Activated CD4-positive, alpha-beta T cell treated with anti-CD3 and anti-CD28 coated beads for 36 hours (primary cell): Measurements from ENCODE around the gene WDR90. TPM values are rescaled to one million over a fixed set of nuclear protein-coding genes. Genes with fewer than 3 reads are reported as not detected.
A peak's percentile ranks its signal among the peaks of the same experiment; 100 is the strongest.

Experiments
- ATAC-seq: fragments of 200-7000 bp; cut with Tn5 transposase; one replicate; pipeline ENCODE4 v1.10.0; 2021; ENCODE audit warnings: mild to moderate bottlenecking, moderate library complexity
- CTCF ChIA-PET: fragments of 350-600 bp; sonication (Branson Sonifier 250); formaldehyde crosslinking; loops from one replicate; lab custom pipeline; 2021; ENCODE audit warnings: antibody characterized with exemption; lab: Charles Lee
- POLR2A ChIA-PET: fragments of 350-600 bp; sonication (Branson Sonifier 250); formaldehyde crosslinking; loops from one replicate; lab custom pipeline; 2021; ENCODE audit warnings: antibody characterized with exemption, inconsistent platforms; lab: Charles Lee
- DNase-seq: peaks from one replicate; pipeline ENCODE4 v3.0.0-alpha.2; 2020
- H3K27ac Mint-ChIP-seq: one replicate; pipeline ENCODE4 v1.8.0; 2021; ENCODE audit warnings: mixed read lengths
- H3K27me3 Mint-ChIP-seq: one replicate; pipeline ENCODE4 v1.8.0; 2021; ENCODE audit warnings: mixed read lengths
- H3K36me3 Mint-ChIP-seq: one replicate; pipeline ENCODE4 v1.8.0; 2021; ENCODE audit warnings: low read depth, mixed read lengths
- H3K4me1 Mint-ChIP-seq: one replicate; pipeline ENCODE4 v1.8.0; 2021; ENCODE audit warnings: mixed read lengths
- H3K4me3 Mint-ChIP-seq: one replicate; pipeline ENCODE4 v1.8.0; 2021; ENCODE audit warnings: mild to moderate bottlenecking, moderate library complexity, mixed read lengths
- H3K9me3 Mint-ChIP-seq: one replicate; pipeline ENCODE4 v1.8.0; 2021; ENCODE audit warnings: low read depth, mixed read lengths
- intact Hi-C, 2 experiments: fragments of 100-400 bp; cut with DNase I in 1 of 2; cut with micrococcal nuclease in 1 of 2; formaldehyde crosslinking; loops; one replicate each; pipeline versions ENCODE4 v1.14.2 to v1.15.1; 2022 to 2024; cut with DNase I, micrococcal nuclease
- total RNA-seq, 2 experiments: library from RNA; stranded (reverse); gene quantifications; one replicate each; pipeline ENCODE4 v1.2.3, GENCODE V29; 2021

WDR90 gene
- total RNA-seq, 2 experiments from 2014 or later: 43.6 to 55.9 TPM

- H3K4me1 Mint-ChIP-seq: peaks cover 6% of the 10 kb centered on the region
- DNase-seq: no peak
- ATAC-seq: no peak
- intact Hi-C loops: no loop called here
- ChIA-PET POLR2A (interaction anchor here (0.6 kb wide), 1 partner anchor 105 kb away, joined by 3 read pairs; no protein-coding TSS in a partner anchor), CTCF (no interaction called here)
- no peaks in the 10 kb centered on the region for H3K9me3 Mint-ChIP-seq
- H3K36me3 Mint-ChIP-seq: peaks cover 17% of the 10 kb centered on the region
- H3K4me3 Mint-ChIP-seq: no peak overlapping the region
- H3K27ac Mint-ChIP-seq: no peak overlapping the region
- H3K27me3 Mint-ChIP-seq: no peaks in the 10 kb centered on the region
These were observed 17.4 kb downstream of the WDR90 start for GRCh38 chr16:666572-666971.

- H3K36me3 Mint-ChIP-seq: peaks cover 19% of the 10 kb centered on the region
- POLR2A ChIA-PET: no interaction called here
- H3K27ac Mint-ChIP-seq: peak overlapping the region; percentile 85
- no peak for ATAC-seq
- intact Hi-C loops: no loop called here
- peak overlapping the region; percentile 76 for H3K4me3 Mint-ChIP-seq
- H3K4me1 Mint-ChIP-seq: peaks cover 6% of the 10 kb centered on the region
- CTCF ChIA-PET: interaction anchor here (0.6 to 1.3 kb wide), 5 partner anchors 8 to 69 kb away, joined by 3 to 6 read pairs (median 3); partner anchors contain the start of gene WDR90
- no peak for DNase-seq
- no peaks in the 10 kb centered on the region for H3K9me3 Mint-ChIP-seq
- no peaks in the 10 kb centered on the region for H3K27me3 Mint-ChIP-seq
These were observed 18.1 kb downstream of the WDR90 start for GRCh38 chr16:667113-667779.

- Mint-ChIP-seq H3K4me3 (peak within 1 kb of the TSS; percentile 76), H3K9me3 (no peaks in the 10 kb centered on the region), H3K4me1 (peaks cover 6% of the 10 kb centered on the region), H3K36me3 (peaks cover 17% of the 10 kb centered on the region), H3K27me3 (no peaks in the 10 kb centered on the region), H3K27ac (peak within 1 kb of the TSS; percentile 85)
- intact Hi-C loops: loop anchor here in 1 of 2 experiments (1.0 to 2.0 kb wide), 8 partner anchors 11 to 1291 kb away; partner anchors contain the start of genes DECR2, JMJD8, METTL26 and NDUFB10
- ChIA-PET CTCF (interaction anchor here (0.6 to 1.3 kb wide), 5 partner anchors 9 to 69 kb away, joined by 3 to 6 read pairs (median 3); partner anchors contain the start of gene WDR90), POLR2A (no interaction called here)
- ATAC-seq (peak; percentile 98), DNase-seq (peak; percentile 96)
These were observed 18.8 kb downstream of the WDR90 start, which contains the start of gene RHOT2 for GRCh38 chr16:667780-668518. RHOT2 (plus strand) TSS chr16:668132; CDS start chr16:668200, 68 bp downstream.

- Mint-ChIP-seq H3K27me3 (no peaks in the 10 kb centered on the region), H3K4me1 (peaks cover 6% of the 10 kb centered on the region), H3K4me3 (peak overlapping the region; percentile 76), H3K9me3 (no peaks in the 10 kb centered on the region), H3K36me3 (peaks cover 18% of the 10 kb centered on the region), H3K27ac (peak overlapping the region; percentile 63)
- ChIA-PET POLR2A (no interaction called here), CTCF (interaction anchor here (1.0 to 1.3 kb wide), 2 partner anchors 10 to 68 kb away, joined by 3 read pairs; no protein-coding TSS in a partner anchor)
- ATAC-seq (no peak), DNase-seq (peak; percentile 43)
- intact Hi-C loops: loop anchor here in 1 of 2 experiments (1.0 to 2.0 kb wide), 8 partner anchors 11 to 1291 kb away; partner anchors contain the start of genes DECR2, JMJD8, METTL26 and NDUFB10
These were observed 19.5 kb downstream of the WDR90 start for GRCh38 chr16:668519-669171.

GRCh38 chr16:669666-670065 lies 20.5 kb downstream of the WDR90 start:
- H3K4me3 Mint-ChIP-seq: peak overlapping the region; percentile 76
- ATAC-seq: no peak
- ChIA-PET POLR2A (no interaction called here), CTCF (no interaction called here)
- no peaks in the 10 kb centered on the region for H3K9me3 Mint-ChIP-seq
- no peak for DNase-seq
- H3K27ac Mint-ChIP-seq: no peak overlapping the region
- peaks cover 6% of the 10 kb centered on the region for H3K4me1 Mint-ChIP-seq
- intact Hi-C loops: loop anchor here in 1 of 2 experiments (2.0 kb wide), 3 partner anchors 15 to 269 kb away; partner anchors contain the start of genes DECR2 and JMJD8
- H3K36me3 Mint-ChIP-seq: peaks cover 18% of the 10 kb centered on the region
- H3K27me3 Mint-ChIP-seq: no peaks in the 10 kb centered on the region

- no peak overlapping the region for H3K27ac Mint-ChIP-seq
- H3K36me3 Mint-ChIP-seq: peaks cover 18% of the 10 kb centered on the region
- intact Hi-C loops: no loop called here
- H3K4me1 Mint-ChIP-seq: peaks cover 9% of the 10 kb centered on the region
- ChIA-PET CTCF (interaction anchor here (0.7 kb wide), 1 partner anchor 8 kb away, joined by 5 read pairs; no protein-coding TSS in a partner anchor), POLR2A (no interaction called here)
- DNase-seq (no peak), ATAC-seq (no peak)
- no peak overlapping the region for H3K4me3 Mint-ChIP-seq
- H3K9me3 Mint-ChIP-seq: no peaks in the 10 kb centered on the region
- peaks cover 2% of the 10 kb centered on the region for H3K27me3 Mint-ChIP-seq
These were observed 21.6 kb downstream of the WDR90 start for GRCh38 chr16:670485-671352.

- peaks cover 18% of the 10 kb centered on the region for H3K36me3 Mint-ChIP-seq
- H3K27me3 Mint-ChIP-seq: peaks cover 2% of the 10 kb centered on the region
- no peak overlapping the region for H3K4me3 Mint-ChIP-seq
These were observed 22.4 kb downstream of the WDR90 start for GRCh38 chr16:671353-672131.

GRCh38 chr16:672371-672770 lies 23.2 kb downstream of the WDR90 start:
- H3K4me3 Mint-ChIP-seq: no peak overlapping the region

More at GRCh38 chr16:671353-672131, 22.4 kb downstream of the WDR90 start:
- DNase-seq: no peak
- ChIA-PET POLR2A (no interaction called here), CTCF (no interaction called here)
- ATAC-seq: no peak
- intact Hi-C loops: no loop called here
- Mint-ChIP-seq H3K9me3 (no peaks in the 10 kb centered on the region), H3K4me1 (peaks cover 9% of the 10 kb centered on the region), H3K27ac (no peak overlapping the region)

GRCh38 chr16:672851-673250 lies 23.7 kb downstream of the WDR90 start:
- Mint-ChIP-seq H3K4me1 (peaks cover 8% of the 10 kb centered on the region), H3K36me3 (peaks cover 18% of the 10 kb centered on the region), H3K9me3 (no peaks in the 10 kb centered on the region), H3K4me3 (no peak overlapping the region), H3K27ac (no peak overlapping the region), H3K27me3 (peaks cover 2% of the 10 kb centered on the region)
- intact Hi-C loops: no loop called here
- no peak for DNase-seq
- ChIA-PET CTCF (interaction anchor here (0.9 kb wide), 1 partner anchor 27 kb away, joined by 4 read pairs; no protein-coding TSS in a partner anchor), POLR2A (no interaction called here)
- no peak for ATAC-seq

More at GRCh38 chr16:672371-672770, 23.2 kb downstream of the WDR90 start:
- Mint-ChIP-seq H3K4me1 (peaks cover 12% of the 10 kb centered on the region), H3K9me3 (no peaks in the 10 kb centered on the region), H3K36me3 (peaks cover 18% of the 10 kb centered on the region), H3K27ac (no peak overlapping the region), H3K27me3 (peaks cover 2% of the 10 kb centered on the region)
- ATAC-seq (no peak), DNase-seq (no peak)
- CTCF ChIA-PET: interaction anchor here (0.9 kb wide), 1 partner anchor 27 kb away, joined by 4 read pairs; no protein-coding TSS in a partner anchor
- POLR2A ChIA-PET: no interaction called here
- intact Hi-C loops: no loop called here
